ENCODE results near the gene ZBTB8OS. TPM values are rescaled to one million over a fixed set of nuclear protein-coding genes. Genes with fewer than 3 reads are reported as not detected.

ZBTB8OS gene
- polyA plus RNA-seq, 1 donor from 2014 or later, result 96.7 TPM

- Histone ChIP-seq H3K9me3 (ENCODE audit: low read length) (no peaks in the 10 kb centered on the region), H3K36me3 (ENCODE audit: insufficient read depth, low read length) (no peaks in the 10 kb centered on the region), H3K9ac (ENCODE audit: low read length) (no peak overlapping the region), H4K20me1 (ENCODE audit: insufficient read depth) (no peaks in the 10 kb centered on the region), H3K9me2 (ENCODE audit: insufficient read depth, low read length) (no peaks in the 10 kb centered on the region), H3K27me3 (ENCODE audit: insufficient read depth, low read depth, low read length) (no peaks in the 10 kb centered on the region), H3K4me2 (ENCODE audit: low read length) (no peak overlapping the region), H3K4me3 (ENCODE audit: low read length) (no peak overlapping the region), H3K79me2 (replicated peaks; ENCODE audit: insufficient read depth, low read length) (no peaks in the 10 kb centered on the region), H2AFZ (ENCODE audit: low read depth, low read length) (no peak overlapping the region), H3K27ac (ENCODE audit: low read length) (no peak overlapping the region), H3F3A (ENCODE audit: insufficient read depth, low read length, poor library complexity, severe bottlenecking) (no peaks in the 10 kb centered on the region)
- TF ChIP-seq RAD21 (conservative IDR thresholded peaks at IDR 0.05) (no peak), EZH2 (IDR thresholded peaks at IDR 0.05; ENCODE audit: borderline replicate concordance, insufficient read depth, low read length, poor library complexity, severe bottlenecking) (no peak), EP300 (conservative IDR thresholded peaks at IDR 0.05; ENCODE audit: poor library complexity, severe bottlenecking) (no peak), POLR2AphosphoS5 (IDR thresholded peaks at IDR 0.05) (no peak), MXI1 (conservative IDR thresholded peaks at IDR 0.05; ENCODE audit: poor library complexity, severe bottlenecking) (no peak), TAF1 (IDR thresholded peaks at IDR 0.05; ENCODE audit: low read depth) (no peak), SMC3 (conservative IDR thresholded peaks at IDR 0.05; ENCODE audit: poor library complexity) (no peak)
- TF ChIP-seq, protein P1, sequence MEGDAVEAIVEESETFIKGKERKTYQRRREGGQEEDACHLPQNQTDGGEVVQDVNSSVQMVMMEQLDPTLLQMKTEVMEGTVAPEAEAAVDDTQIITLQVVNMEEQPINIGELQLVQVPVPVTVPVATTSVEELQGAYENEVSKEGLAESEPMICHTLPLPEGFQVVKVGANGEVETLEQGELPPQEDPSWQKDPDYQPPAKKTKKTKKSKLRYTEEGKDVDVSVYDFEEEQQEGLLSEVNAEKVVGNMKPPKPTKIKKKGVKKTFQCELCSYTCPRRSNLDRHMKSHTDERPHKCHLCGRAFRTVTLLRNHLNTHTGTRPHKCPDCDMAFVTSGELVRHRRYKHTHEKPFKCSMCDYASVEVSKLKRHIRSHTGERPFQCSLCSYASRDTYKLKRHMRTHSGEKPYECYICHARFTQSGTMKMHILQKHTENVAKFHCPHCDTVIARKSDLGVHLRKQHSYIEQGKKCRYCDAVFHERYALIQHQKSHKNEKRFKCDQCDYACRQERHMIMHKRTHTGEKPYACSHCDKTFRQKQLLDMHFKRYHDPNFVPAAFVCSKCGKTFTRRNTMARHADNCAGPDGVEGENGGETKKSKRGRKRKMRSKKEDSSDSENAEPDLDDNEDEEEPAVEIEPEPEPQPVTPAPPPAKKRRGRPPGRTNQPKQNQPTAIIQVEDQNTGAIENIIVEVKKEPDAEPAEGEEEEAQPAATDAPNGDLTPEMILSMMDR (IDR thresholded peaks at IDR 0.05; ENCODE audit: poor library complexity, severe bottlenecking), result no peak
- TF ChIP-seq, protein P2, sequence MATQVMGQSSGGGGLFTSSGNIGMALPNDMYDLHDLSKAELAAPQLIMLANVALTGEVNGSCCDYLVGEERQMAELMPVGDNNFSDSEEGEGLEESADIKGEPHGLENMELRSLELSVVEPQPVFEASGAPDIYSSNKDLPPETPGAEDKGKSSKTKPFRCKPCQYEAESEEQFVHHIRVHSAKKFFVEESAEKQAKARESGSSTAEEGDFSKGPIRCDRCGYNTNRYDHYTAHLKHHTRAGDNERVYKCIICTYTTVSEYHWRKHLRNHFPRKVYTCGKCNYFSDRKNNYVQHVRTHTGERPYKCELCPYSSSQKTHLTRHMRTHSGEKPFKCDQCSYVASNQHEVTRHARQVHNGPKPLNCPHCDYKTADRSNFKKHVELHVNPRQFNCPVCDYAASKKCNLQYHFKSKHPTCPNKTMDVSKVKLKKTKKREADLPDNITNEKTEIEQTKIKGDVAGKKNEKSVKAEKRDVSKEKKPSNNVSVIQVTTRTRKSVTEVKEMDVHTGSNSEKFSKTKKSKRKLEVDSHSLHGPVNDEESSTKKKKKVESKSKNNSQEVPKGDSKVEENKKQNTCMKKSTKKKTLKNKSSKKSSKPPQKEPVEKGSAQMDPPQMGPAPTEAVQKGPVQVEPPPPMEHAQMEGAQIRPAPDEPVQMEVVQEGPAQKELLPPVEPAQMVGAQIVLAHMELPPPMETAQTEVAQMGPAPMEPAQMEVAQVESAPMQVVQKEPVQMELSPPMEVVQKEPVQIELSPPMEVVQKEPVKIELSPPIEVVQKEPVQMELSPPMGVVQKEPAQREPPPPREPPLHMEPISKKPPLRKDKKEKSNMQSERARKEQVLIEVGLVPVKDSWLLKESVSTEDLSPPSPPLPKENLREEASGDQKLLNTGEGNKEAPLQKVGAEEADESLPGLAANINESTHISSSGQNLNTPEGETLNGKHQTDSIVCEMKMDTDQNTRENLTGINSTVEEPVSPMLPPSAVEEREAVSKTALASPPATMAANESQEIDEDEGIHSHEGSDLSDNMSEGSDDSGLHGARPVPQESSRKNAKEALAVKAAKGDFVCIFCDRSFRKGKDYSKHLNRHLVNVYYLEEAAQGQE (IDR thresholded peaks at IDR 0.05; ENCODE audit: borderline replicate concordance), result no peak
Measured at GRCh38 chr1:32600034-32600433, 50.3 kb downstream of the ZBTB8OS start.

- no peak overlapping the region for H3K4me3 ChIP-seq (ENCODE audit: low read length)
- no peaks in the 10 kb centered on the region for H4K20me1 ChIP-seq (ENCODE audit: insufficient read depth)
- H3K4me2 ChIP-seq (ENCODE audit: low read length), result no peak overlapping the region
- TF ChIP-seq, protein P1 (IDR thresholded peaks at IDR 0.05; ENCODE audit: poor library complexity, severe bottlenecking), result no peak
- TF ChIP-seq MXI1 (conservative IDR thresholded peaks at IDR 0.05; ENCODE audit: poor library complexity, severe bottlenecking) (no peak), RAD21 (conservative IDR thresholded peaks at IDR 0.05) (no peak)
- TF ChIP-seq, protein P2 (IDR thresholded peaks at IDR 0.05; ENCODE audit: borderline replicate concordance), result no peak
- no peaks in the 10 kb centered on the region for H3K79me2 ChIP-seq (replicated peaks; ENCODE audit: insufficient read depth, low read length)
- no peaks in the 10 kb centered on the region for H3K9me2 ChIP-seq (ENCODE audit: insufficient read depth, low read length)
- no peaks in the 10 kb centered on the region for H3K9me3 ChIP-seq (ENCODE audit: low read length)
- H3K36me3 ChIP-seq (ENCODE audit: insufficient read depth, low read length), result no peaks in the 10 kb centered on the region
- no peaks in the 10 kb centered on the region for H3K27me3 ChIP-seq (ENCODE audit: insufficient read depth, low read depth, low read length)
- no peaks in the 10 kb centered on the region for H3F3A ChIP-seq (ENCODE audit: insufficient read depth, low read length, poor library complexity, severe bottlenecking)
- no peak overlapping the region for H3K27ac ChIP-seq (ENCODE audit: low read length)
- no peak overlapping the region for H3K9ac ChIP-seq (ENCODE audit: low read length)
- H2AFZ ChIP-seq (ENCODE audit: low read depth, low read length), result no peak overlapping the region
Measured at GRCh38 chr1:32592943-32593342, 57.4 kb downstream of the ZBTB8OS start.

Data from neural cell (in vitro differentiated cells).